ENCODE measurements around the gene TOR1AIP2. TPM values are rescaled to one million over a fixed set of nuclear protein-coding genes. Genes with fewer than 3 reads are reported as not detected.

Gene TOR1AIP2
- total RNA-seq, 1 donor from 2014 or later, result 92.0 TPM

DNA sequence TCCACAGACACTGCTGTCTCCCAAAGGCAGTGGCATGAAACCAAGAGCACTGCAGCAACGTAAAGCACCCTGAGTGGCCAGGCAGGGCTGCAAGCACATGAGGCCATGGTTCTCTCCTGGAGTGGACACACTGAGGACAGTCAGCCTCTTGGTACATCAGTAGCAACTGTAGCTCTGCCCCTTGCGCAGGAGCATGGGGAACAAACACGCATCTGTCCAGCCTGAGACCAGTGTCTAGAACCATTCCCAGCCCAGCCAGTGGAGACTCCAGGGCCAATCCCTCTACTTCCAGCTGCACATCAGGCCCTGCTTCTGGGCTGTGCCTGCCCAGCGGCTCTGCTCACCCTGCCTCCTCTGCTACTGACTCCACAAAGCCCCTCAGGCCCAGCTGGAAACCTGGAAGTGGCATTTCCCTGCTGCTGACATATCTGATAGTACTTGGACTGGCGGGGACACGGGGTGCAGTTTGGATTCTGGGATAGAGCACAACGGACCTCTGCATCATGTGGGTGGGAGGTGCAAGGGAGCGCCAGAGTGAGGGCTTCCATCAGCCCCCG lies 49.0 kb downstream of the TOR1AIP2 start:
- DNase-seq (no peak), ATAC-seq (no peak)
- H3K9me3 ChIP-seq, result no peaks in the 10 kb centered on the region
- no peak overlapping the region for H3K4me3 ChIP-seq
- TF ChIP-seq, protein P1, sequence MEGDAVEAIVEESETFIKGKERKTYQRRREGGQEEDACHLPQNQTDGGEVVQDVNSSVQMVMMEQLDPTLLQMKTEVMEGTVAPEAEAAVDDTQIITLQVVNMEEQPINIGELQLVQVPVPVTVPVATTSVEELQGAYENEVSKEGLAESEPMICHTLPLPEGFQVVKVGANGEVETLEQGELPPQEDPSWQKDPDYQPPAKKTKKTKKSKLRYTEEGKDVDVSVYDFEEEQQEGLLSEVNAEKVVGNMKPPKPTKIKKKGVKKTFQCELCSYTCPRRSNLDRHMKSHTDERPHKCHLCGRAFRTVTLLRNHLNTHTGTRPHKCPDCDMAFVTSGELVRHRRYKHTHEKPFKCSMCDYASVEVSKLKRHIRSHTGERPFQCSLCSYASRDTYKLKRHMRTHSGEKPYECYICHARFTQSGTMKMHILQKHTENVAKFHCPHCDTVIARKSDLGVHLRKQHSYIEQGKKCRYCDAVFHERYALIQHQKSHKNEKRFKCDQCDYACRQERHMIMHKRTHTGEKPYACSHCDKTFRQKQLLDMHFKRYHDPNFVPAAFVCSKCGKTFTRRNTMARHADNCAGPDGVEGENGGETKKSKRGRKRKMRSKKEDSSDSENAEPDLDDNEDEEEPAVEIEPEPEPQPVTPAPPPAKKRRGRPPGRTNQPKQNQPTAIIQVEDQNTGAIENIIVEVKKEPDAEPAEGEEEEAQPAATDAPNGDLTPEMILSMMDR (IDR thresholded peaks at IDR 0.05), result no peak
- no peaks in the 10 kb centered on the region for H3K36me3 ChIP-seq
- no peaks in the 10 kb centered on the region for H3K27me3 ChIP-seq (ENCODE audit: low read depth)
- no peak overlapping the region for H3K27ac ChIP-seq
- no peaks in the 10 kb centered on the region for H3K4me1 ChIP-seq
- intact Hi-C loops (cut with DNase I), result no loop called here

DNA sequence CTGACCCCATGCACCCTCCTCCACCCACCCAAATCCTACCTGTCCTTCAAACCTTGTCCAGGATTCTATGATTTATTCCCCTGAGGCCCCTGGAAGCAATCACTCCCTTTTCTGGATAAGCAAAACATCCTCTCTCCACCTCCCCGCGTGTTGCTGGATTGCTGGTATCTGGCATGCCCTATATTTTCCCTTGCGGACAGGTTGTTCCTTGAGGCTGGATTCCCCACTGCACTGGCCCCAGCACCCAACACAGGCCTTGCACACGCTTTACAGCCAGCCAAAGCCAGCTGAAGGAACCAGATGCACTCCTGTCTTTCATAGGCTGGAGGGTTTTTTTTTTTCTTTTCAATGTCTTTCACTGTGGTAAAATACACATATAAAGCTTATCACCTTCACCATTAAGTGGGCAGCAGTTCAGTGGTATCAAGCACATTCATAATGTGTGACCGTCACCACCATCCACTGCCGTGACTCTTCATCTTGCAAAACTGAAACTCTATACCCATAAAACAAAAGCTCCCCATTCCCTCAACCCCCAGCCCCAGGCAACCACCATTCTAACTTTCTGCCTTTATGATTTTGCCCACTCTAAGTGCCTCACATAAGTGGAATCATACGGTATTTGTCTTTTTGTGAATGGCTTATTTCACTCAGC lies 50.9 kb downstream of the TOR1AIP2 start:
- Histone ChIP-seq H3K9me3 (no peaks in the 10 kb centered on the region), H3K4me3 (no peak overlapping the region), H3K27me3 (ENCODE audit: low read depth) (no peaks in the 10 kb centered on the region), H3K4me1 (no peaks in the 10 kb centered on the region), H3K36me3 (no peaks in the 10 kb centered on the region), H3K27ac (no peak overlapping the region)
- ATAC-seq (no peak), DNase-seq (no peak)
- TF ChIP-seq, protein P1 (IDR thresholded peaks at IDR 0.05), result no peak
- intact Hi-C loops (cut with DNase I), result no loop called here

GRCh38 chr1:179825798-179826460 lies 51.7 kb downstream of the TOR1AIP2 start:
- DNase-seq, result no peak
- Histone ChIP-seq H3K4me1 (no peaks in the 10 kb centered on the region), H3K9me3 (no peaks in the 10 kb centered on the region), H3K36me3 (no peaks in the 10 kb centered on the region), H3K4me3 (no peak overlapping the region), H3K27ac (no peak overlapping the region), H3K27me3 (ENCODE audit: low read depth) (no peaks in the 10 kb centered on the region)
- TF ChIP-seq, protein P1 (IDR thresholded peaks at IDR 0.05), result no peak
- ATAC-seq, result no peak
- intact Hi-C loops (cut with DNase I), result no loop called here

DNA sequence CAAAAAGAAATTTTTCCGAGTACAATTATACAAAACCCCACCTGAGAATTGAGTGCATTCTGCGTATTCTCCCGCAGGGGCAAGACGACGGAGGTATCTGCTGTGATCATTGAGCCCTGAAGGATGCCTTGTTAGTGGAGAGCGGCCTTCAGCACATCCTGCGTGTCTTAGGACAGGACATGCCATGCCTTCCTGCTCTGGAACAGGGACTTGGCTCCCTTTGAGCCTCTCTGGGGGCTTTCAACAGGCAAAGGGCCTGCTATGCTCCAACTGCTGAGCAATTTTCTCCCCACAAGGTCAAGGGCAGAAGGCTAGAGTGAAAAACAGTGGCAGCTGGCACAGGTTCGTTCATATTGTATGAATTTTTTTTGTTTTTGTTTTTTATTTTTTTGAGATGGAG lies 52.4 kb downstream of the TOR1AIP2 start:
- TF ChIP-seq, protein P1 (IDR thresholded peaks at IDR 0.05), result no peak

GRCh38 chr1:179824265-179824664 lies 53.3 kb downstream of the TOR1AIP2 start:
- no peak for DNase-seq
- TF ChIP-seq, protein P1 (IDR thresholded peaks at IDR 0.05), result no peak

More for the DNA sequence above, 52.4 kb downstream of the TOR1AIP2 start:
- Histone ChIP-seq H3K27me3 (ENCODE audit: low read depth) (no peaks in the 10 kb centered on the region), H3K4me1 (no peaks in the 10 kb centered on the region), H3K36me3 (no peaks in the 10 kb centered on the region), H3K4me3 (no peak overlapping the region), H3K9me3 (no peaks in the 10 kb centered on the region), H3K27ac (no peak overlapping the region)
- intact Hi-C loops (cut with DNase I), result no loop called here
- no peak for ATAC-seq
- DNase-seq, result no peak

More at GRCh38 chr1:179824265-179824664, 53.3 kb downstream of the TOR1AIP2 start:
- no peaks in the 10 kb centered on the region for H3K4me1 ChIP-seq
- intact Hi-C loops (cut with DNase I), result no loop called here
- no peak overlapping the region for H3K27ac ChIP-seq
- no peaks in the 10 kb centered on the region for H3K36me3 ChIP-seq
- no peak overlapping the region for H3K4me3 ChIP-seq
- no peaks in the 10 kb centered on the region for H3K9me3 ChIP-seq
- no peak for ATAC-seq
- H3K27me3 ChIP-seq (ENCODE audit: low read depth), result no peaks in the 10 kb centered on the region

Measured in lower lobe of right lung (tissue), 2 donors.